ENCODE results near the gene MPV17. TPM values are rescaled to one million over a fixed set of nuclear protein-coding genes. Genes with fewer than 3 reads are reported as not detected.

The MPV17 gene
- total RNA-seq, 1 experiment from 2014 or later = 59.4 TPM

DNA sequence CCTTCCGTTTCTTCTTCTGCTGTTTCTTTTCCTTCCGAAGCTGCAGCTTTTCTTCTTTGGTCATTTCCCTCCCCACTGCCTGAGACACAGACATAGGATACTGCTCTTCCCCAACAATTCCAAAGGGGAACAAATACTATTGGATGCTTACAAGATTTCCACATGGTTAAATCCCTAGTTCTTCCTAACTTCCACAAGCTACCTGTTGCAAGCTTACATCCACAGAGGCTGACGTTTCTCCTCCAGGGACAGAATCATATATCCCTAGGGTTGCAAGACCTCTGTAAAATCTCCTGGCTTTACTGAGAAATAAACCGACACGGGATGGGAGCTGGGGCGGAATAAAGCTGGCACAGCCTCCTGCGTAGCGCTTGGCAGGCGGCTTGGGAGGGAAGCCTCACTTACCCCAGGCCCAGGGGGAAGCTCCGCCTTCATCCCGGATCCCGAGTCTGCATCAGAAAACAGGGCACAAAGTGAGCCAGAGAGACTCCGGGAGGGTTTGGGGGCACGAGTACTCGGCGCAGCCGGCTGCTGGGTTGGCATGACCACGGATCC is 46.7 kb upstream of the MPV17 start:
- no peaks in the 10 kb centered on the region for H3K27me3 Mint-ChIP-seq (ENCODE audit: low read depth)

More for the DNA sequence above, 46.7 kb upstream of the MPV17 start:
- Histone ChIP-seq H3K14ac (ENCODE audit: insufficient read depth, low read length) (peak overlapping the region; percentile 76), H3K27ac (ENCODE audit: insufficient read length, low read depth, low read length) (no peak overlapping the region), H4K91ac (ENCODE audit: insufficient read length, low read depth, low read length) (no peak overlapping the region), H4K8ac (replicated peaks; ENCODE audit: insufficient read length, low read depth, low read length) (no peak overlapping the region), H3K9me3 (ENCODE audit: control insufficient read depth, low read depth, low read length) (no peaks in the 10 kb centered on the region), H3K56ac (ENCODE audit: insufficient read length, low read depth, low read length) (no peak overlapping the region), H2BK120ac (ENCODE audit: low read depth, low read length, poor library complexity, severe bottlenecking) (no peak overlapping the region), H3K23ac (ENCODE audit: insufficient read length, low read depth, low read length) (no peak overlapping the region), H3K23me2 (ENCODE audit: insufficient read length, low read depth, low read length, poor library complexity, severe bottlenecking) (peaks cover 12% of the 10 kb centered on the region), H2BK20ac (ENCODE audit: low read depth, low read length, poor library complexity, severe bottlenecking) (no peak overlapping the region), H2BK5ac (ENCODE audit: insufficient read length, low read length) (no peak overlapping the region), H2BK15ac (ENCODE audit: low read depth, low read length) (no peak overlapping the region), H3K4me1 (ENCODE audit: insufficient read depth, low read length) (peaks cover 3% of the 10 kb centered on the region; the same call in 1 of the 2 replicates), H3K79me1 (ENCODE audit: insufficient read depth, low read depth, low read length, poor library complexity, severe bottlenecking) (peaks cover 3% of the 10 kb centered on the region), H2AK5ac (ENCODE audit: insufficient read length, low read length) (no peak overlapping the region), H2BK12ac (ENCODE audit: insufficient read length, low read depth, low read length) (no peak overlapping the region), H3K4me2 (ENCODE audit: insufficient read depth, insufficient read length, low read length) (peak overlapping the region; percentile 91), H3K79me2 (ENCODE audit: insufficient read depth, low read length) (peaks cover 5% of the 10 kb centered on the region; the same call in 1 of the 2 replicates), H3T11ph (ENCODE audit: low read length) (no peak overlapping the region), H4K5ac (ENCODE audit: insufficient read length, low read depth, low read length) (no peak overlapping the region), H3K4ac (ENCODE audit: low read depth, low read length) (no peak overlapping the region), H3K18ac (ENCODE audit: insufficient read length, low read depth, low read length) (peak overlapping the region; percentile 53), H4K20me1 (ENCODE audit: control insufficient read depth, insufficient read depth, insufficient read length) (no peaks in the 10 kb centered on the region), H3K9ac (ENCODE audit: extremely low read depth, insufficient read length, low read length) (peak overlapping the region; percentile 79), H3K27me3 (ENCODE audit: insufficient read depth, low read length) (no peaks in the 10 kb centered on the region), H2AFZ (ENCODE audit: low read length) (no peak overlapping the region)
- no CpG with 5 or more reads among the region's 18 CpGs for WGBS (ENCODE audit: extremely low coverage, insufficient read length, low lambda C conversion rate)
- no peak for TF ChIP-seq CTCF (conservative IDR thresholded peaks at IDR 0.05)
- H3K4me3 Mint-ChIP-seq = peak overlapping the region; percentile 98 to 99
- peaks cover 43 to 63% (median 63%) of the 10 kb centered on the region in 3 experiments; a peak in 6 of 7 replicates for H3K36me3 Mint-ChIP-seq (ENCODE audit: insufficient read depth in 1 of 3, low read depth in 3 of 3)
- H3K9me3 Mint-ChIP-seq = peaks cover 0 to 3% of the 10 kb centered on the region in 2 experiments; a peak in 1 of 5 replicates
- H3K4me1 Mint-ChIP-seq = peaks cover 13 to 22% of the 10 kb centered on the region in 2 experiments
- peak overlapping the region; percentile 21 to 99 (median 95); a peak in 6 of 7 replicates for H3K27ac Mint-ChIP-seq
- DNase-seq = peak; percentile 78
